Right lung (tissue), 10 donors: ENCODE results near the gene PRR4. TPM values are rescaled to one million over a fixed set of nuclear protein-coding genes. Genes with fewer than 3 reads are reported as not detected.

Experiments used
- DNase-seq, 2 donors: peaks; one replicate each; pipeline ENCODE4 v3.0.0-alpha.2; 2013
- long read RNA-seq, 8 donors: transcript quantifications; one replicate each; lab custom pipeline, GENCODE V29; 2026
- polyA plus RNA-seq, 5 donors: library from polyadenylated mRNA; unstranded; fragments of 120-200 nt; gene quantifications; one replicate each; pipeline versions ENCODE4 v1.2.1 to v1.2.3, GENCODE V29; 2013; ENCODE audit warnings: inconsistent platforms in 1 of 5, low replicate concordance in 1 of 5; ENCODE audit not compliant: insufficient read length in 5 of 5, insufficient read depth in 1 of 5

Gene PRR4, protein sequence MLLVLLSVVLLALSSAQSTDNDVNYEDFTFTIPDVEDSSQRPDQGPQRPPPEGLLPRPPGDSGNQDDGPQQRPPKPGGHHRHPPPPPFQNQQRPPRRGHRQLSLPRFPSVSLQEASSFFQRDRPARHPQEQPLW
- polyA plus RNA-seq: 10 to 100 TPM in 3 of 5 donors, 1 to 10 TPM in 2; 7.2 to 16.9 (median 11.4) TPM
- long read RNA-seq, donor 1: 0 reads
- long read RNA-seq, donor 2, partial matches to known transcripts: 0 of 1 reads
- long read RNA-seq, donor 2, other reads (novel, unspliced or antisense): 0 of 1 reads
- long read RNA-seq, donor 3, partial matches to known transcripts: 0 of 1 reads
- long read RNA-seq, donor 3, other reads (novel, unspliced or antisense): 0 of 1 reads
- long read RNA-seq, donor 4: 0 reads
- long read RNA-seq, donor 5: 0 reads
- long read RNA-seq, donor 6: 0 reads
- long read RNA-seq, donor 7: 0 reads
- long read RNA-seq, donor 8: 0 reads

DNA sequence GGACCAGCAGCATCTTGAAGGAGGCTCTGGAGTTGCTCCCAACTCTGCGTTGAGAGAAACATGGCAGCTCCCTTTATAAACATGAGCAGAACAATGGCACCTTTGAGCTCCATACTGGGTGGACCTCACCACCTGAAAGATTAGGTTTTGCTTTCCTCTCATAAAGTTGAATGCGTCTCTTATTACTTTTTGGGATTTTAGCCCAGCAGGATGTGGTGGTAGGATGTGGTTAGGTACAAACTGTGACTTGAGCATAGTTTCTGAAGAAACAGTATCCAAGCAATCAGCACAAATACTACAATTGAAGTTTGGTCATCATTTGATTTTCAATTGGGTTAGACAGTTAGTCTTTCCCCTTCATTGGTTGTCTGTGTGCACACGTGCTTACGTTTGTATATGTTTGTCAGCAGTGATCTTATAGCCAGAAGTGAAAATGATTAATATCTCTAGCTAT lies at the start of gene PRR4:
TSS of gene PRR4 (minus strand) at position 51 of the 454 bp plus-strand sequence. CDS start at position 13, 38 bp downstream.
- DNase-seq: no peak

DNA sequence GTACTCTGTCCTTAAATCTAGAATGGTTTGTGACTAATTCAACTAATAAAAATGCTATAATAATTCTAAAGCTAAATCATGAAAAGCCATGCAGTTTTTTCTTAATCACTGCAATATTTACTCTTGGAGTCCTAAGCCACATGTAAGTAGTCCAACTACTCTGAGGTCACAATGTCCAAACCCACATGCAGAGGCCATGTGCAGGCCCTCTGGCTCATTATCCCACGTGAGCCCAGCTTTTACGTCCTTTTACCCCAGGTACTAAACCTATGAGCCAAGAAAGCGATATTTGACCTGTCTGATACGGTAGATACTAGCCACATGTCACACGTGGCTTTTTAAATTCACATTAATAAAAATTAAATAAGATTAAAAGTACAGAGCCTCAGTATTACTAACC lies 47.6 kb upstream of the PRR4 start:
- no peak for DNase-seq

DNA sequence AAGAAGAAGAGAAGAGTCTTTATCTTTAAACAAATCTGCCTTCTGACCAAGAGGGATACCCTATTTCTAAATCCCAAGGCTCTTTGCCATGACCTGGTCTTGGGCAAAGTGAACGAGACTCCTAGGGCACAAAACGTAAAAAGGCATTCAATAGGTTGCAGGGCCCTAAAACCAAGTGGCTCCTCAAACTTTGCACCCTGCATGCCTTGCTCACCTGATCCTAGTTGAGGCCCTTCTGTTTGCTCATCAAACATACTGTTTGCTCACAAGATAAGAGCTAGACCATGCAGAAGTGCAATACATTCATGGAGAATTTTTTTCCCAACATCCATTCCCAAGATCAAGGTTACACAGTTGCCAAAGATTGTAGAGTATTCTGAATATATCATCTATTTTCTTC lies 42.7 kb upstream of the PRR4 start:
- no peak for DNase-seq

DNA sequence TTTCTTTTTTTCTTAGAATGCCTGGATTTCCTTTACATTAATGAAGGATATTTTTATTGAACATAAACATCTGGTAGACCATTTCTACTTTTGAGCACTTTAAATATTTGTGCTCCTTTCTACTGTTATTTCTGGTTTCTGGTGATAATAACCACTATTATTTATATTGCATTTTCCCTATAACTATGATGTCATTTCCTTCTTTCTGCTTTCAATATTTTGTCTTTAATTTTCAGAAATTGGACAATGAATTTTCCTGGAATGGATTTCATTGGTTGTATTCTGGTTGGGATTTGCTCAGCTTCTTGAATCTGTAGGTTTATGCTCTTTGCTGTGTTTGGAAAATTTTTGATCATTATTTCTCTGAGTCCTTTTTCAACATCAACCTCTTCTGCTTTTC lies 40.0 kb upstream of the PRR4 start:
- no peak for DNase-seq

DNA sequence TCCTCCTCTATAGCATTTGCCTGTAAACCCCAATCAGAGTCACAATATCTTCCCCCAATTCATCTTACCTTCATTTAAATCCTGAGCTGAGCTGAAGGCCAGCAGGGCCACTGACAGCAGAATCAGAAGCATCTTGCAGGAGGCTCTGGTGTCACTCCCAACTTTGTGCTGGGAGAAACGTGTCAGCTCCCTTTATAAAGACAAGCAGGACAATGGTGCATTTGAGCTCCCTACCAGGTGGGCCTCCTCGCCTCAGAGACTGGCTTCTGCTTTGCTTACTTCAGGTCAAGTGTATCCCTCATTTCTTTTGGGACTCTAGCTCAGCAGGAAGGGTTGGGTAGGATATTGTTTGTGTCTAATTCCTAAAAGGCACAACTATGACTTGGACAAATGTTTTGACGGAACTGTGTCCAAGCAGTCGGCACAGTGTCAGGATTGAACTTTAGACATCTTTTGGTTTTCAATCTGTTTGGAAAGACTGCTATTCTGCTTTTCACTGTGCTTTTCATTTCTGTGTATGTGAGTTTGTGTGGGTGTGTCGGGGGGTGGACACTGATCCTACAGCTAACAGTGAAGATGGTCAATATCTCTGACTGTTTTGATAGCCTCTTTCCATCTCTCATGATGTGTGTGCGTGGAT lies 34.9 kb upstream of the PRR4 start, which contains the start of gene PRH1:
TSS of gene PRH1 (minus strand) at position 170 of the 640 bp plus-strand sequence. CDS start at position 132, 38 bp downstream.
- DNase-seq: no peak

DNA sequence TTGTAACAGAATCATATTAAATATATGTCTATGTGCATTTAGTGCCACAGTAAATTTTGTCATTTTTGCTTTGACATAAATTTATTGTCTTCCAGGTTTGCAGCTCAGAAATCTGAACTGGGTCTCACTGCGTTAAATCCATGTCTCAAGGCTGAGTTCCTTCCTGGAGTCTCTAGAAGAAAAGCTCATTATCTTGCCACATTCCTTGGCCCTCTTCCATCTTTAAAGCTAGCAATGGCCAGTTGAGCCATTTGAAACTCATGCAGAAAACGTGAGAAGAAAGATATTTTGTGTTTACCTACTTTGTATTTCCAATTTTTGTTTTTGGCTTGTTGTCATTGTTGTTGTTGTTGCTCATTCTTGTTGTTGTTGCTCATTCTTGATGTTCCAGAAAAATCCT lies 24.1 kb upstream of the PRR4 start:
- peak in 1 of 2 donors; percentile 16 for DNase-seq

DNA sequence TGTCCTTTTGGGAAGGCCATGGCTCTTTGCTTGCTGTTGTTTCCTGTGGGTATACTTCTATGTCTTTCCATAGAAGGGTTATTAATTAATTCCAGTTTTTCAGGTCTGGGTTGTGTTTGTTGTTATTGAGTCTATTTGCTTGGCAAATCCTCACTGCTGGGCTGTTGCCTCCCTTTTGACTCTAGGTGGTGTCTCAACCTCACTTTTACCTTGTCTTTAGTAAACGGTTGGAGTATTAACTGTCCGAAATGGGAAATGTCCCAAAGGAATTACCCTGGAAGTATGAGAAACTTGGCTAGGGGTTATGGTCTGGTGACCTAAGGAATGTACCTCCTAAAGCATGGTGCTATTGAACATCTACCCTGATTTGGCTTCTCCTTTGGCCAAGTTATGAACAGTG lies 18.1 kb upstream of the PRR4 start:
- no peak for DNase-seq

DNA sequence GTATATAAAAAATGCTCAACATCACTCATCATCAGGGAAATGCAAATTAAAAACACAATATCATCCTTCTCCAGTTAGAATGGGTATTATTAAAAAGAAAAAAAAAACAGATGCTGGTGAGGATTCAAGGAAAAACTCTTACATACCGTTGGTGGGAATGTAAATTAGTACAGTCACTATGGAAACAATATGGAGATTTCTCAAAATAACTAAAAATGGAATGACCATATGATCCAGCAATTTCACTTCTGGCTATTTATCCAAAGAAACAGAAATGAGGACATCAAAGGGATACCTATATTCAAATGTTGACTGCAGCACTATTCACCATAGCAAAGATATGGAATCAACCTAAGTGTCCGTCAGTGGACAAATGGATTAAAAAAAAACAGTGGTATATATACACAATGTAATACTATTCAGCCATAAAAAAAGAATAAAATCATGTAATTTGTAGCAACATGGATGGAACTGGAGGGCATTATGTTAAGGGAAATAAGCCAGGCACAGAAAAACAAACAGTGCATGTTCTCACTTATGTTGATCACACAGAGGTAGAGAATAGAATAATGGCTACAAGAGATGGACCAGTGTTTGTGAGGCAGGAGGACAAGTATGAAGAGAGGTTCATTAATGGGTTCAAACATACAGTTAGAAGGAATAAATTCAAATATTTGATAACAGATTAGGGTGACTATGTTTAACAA lies 14.4 kb upstream of the PRR4 start:
- DNase-seq: no peak

DNA sequence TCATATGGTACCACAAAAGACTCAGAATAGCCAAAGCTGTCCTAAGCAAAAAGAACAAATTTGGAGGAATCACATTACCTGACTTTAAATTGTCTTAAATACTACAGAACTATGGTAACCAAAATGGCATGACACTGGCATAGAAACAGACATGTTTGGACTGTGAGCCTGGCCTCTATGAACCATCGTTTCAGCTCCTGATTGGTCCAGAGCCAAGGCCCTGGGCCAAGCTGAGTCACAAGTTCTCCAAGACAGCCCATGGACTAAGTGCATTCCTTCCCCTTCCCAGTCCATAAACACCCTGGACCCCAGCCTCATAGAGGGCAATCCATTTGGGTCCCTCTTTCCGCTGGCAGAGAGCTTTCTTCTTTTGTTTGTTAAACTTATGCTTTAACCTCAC lies 12.1 kb upstream of the PRR4 start:
- DNase-seq: no peak

DNA sequence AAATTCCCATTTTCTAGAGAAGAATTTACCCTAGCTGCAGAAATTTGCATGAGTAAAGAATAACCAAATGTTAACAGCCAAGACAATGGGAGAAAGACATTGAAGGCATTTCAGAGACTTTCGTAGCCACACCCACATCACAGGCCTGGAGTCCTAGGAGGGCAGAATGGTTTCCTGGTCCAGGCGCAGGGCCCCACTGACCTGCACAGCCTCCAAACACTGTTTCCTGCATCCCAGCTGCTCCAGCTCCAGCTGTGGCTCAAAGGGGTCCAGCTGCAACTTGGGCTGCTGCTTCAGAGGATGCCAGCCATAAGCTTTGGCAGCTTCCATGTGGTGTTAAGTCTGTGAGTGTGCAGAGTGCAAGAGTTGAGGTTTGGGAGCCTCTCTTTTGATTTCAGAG lies 6.5 kb upstream of the PRR4 start:
- no peak for DNase-seq

DNA sequence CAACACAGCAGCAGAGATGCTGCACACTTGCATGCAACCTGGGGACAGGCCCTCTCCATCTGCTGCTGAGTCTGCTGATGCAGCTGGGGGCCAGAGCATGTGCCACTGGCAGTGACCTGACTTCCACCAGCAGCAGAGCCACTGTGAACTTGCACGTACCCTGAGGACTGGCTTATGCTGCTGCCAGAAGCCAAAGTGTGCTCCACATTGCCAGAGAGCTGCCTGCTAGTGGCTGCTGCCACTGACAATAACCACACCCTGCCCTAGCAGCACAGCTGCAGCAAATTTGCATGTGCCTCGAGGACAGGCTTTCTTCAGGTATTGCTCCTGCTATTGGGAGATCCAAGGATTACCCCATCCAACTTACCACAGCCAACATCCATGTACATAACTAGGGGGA lies 4.5 kb upstream of the PRR4 start:
- no peak for DNase-seq

DNA sequence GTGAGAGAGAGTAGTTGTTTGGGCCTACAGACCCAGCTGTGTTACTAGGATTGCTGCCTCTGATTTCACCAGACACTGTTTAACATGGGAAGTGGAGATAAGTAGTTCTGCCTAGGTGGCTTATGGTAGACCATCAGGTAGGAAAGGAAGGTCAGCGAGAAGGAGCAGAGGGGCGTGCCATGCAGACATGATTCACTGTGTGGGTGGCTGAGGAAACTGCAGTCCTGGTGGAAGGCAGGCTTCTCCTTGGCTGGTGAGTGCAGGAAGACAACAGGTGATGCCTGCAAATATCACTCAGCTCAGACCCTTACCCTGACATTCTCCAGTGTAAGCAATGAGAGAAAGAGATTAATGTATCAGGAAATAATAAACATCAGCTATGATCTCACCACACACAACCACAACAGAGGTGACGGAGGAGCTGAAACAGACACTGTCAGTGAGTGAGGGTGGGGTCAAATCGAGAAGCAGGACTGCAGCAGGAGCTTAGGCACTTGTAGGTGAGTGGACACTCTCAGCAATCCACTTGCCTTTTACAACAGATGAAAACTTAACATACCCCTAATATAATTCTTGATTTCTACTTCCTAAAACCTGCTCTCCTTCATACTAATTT lies 2.1 kb upstream of the PRR4 start:
- DNase-seq: no peak

DNA sequence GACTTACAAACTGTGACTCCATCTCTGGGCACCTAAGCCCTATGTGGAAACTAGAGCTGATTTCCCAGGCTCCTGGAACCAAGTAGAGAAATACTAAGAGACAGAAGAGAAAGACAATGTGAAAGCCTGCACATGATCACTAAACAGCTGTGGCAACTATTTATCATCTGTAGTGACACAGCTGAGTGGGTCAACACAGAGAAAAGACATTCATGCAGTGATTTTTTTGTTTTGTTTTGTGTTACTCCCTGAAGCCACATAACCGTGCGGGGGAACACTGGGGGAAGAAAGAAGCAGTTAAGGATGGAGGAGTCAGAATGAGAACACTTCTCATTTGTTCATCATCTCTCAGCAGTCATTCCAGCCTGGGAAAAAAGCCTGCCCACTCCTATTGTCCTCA lies 1.5 kb downstream of the PRR4 start:
- no peak for DNase-seq

DNA sequence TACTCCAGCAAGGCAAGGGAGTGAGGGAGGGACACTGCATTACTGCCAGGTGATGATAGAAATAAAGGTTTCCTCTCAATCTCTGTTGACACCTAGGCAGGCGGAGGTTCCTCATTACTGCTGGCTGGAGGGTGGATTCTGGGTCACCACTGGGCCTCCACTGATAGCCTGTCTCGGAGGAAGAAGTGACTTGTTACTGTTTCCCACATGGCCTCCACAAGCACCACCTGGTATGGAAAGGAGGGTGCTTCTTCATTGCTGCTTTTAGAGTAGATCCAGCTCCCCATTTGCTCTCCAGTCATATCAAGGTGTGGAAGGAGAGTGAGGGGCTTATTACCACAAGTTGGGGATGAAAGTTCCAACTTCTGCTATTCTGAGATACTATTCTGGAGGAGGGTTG lies 6.4 kb downstream of the PRR4 start:
- no peak for DNase-seq

DNA sequence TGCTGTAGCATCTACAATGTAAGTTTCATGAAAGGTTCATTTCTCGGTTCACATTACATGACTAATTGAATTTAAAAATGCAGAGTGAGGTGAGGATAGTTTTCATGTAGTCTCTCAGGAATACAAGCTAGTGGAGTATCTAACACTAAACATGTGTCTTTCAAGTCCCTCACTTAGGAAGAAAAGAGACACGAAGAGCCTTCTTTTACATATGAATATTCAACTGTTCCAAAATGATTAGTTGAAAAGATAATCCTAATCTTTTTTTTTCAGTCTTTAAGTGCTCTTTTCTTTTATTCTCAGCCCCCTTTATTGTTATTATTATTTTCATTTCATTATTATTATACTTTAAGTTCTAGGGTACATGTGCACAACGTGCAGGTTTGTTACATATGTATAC lies 10.8 kb downstream of the PRR4 start:
- no peak for DNase-seq

DNA sequence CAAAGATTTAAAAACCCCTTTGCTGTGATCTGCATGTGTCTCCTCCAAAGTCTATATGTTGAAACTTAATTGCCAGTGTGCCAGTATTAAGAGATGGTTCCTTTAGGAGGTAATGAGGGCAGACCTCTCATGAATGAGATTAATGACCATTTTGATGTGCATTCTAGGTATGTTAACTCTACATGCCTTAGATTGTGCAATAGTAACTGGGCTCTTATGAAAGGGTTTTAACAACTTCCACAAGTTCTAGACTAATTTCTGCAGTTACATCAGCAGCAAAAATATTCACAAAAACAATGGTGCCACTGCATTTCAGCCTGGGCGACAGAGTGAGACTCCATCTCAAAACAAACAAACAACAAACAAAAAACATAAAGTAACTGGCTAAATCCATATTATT lies 19.3 kb downstream of the PRR4 start:
- DNase-seq: no peak

DNA sequence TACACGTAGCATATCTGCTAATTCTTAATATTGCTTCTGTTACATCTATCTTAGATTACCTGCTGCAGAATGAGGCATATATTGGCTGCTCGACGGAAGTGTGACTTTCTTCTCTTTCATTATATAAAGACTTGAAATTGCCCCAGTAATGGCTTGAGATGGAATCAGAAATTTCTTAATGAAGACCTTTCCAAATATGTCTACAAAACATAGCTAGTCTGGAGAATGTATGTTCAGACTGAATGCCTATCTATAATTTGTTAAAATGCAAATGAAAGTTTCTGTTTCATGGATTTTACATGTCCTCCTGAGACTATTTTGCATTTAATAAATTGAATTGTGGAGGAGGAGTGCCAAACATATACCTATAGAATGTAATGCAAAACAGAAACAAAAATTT lies 23.0 kb downstream of the PRR4 start, which contains the start of gene TAS2R10:
TSS of gene TAS2R10 (minus strand) at position 101 of the 400 bp plus-strand sequence. CDS start at position 12, 89 bp downstream.
- no peak for DNase-seq

DNA sequence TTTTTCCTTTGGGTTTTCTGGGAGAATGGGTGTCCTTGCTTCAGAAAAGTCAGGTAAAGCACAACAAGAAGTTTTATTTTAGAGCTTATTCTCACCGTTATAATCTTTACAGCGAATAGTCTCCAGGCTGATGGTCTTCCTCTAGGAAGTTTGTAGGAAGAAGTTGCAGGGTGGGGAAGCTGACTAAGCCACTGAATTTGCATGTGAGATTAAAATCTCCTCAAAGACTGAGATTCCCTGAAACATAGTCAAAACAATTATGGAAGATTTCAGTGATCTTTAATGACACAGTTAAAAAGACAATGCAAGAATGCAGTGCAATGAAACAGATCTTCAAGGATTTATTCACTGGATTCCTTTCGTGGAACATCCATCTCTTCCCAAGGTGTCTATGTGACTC lies 24.3 kb downstream of the PRR4 start:
- DNase-seq: no peak

DNA sequence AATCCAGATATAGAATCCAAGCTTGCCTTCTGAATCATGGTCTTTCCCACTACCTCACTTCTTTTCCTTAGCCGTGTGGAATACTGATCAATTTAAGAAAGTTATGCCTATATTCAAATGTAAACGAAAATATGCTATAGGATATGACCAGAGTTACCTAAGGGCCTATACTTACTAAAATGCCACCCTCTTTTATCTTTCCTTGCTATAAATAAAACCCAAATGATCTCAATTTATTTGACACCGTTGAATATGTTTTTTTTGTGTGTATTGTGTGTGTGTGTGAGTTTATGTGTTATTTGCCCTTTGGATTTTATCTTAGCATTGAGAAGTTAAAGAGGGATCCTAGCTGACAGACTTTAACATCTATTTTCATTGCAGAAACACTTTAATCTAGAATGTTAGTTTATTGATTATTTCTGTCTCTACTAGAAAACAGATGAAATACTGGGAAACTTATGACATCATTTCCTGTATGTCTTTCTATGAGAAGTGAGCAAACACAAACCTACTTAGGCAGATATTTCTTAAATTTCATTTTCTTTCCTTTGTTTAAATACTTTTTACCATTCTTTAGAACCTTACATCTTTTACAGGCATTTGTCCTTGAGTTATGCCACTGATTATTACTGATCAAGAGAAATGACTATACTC lies 37.3 kb downstream of the PRR4 start:
- DNase-seq: no peak

DNA sequence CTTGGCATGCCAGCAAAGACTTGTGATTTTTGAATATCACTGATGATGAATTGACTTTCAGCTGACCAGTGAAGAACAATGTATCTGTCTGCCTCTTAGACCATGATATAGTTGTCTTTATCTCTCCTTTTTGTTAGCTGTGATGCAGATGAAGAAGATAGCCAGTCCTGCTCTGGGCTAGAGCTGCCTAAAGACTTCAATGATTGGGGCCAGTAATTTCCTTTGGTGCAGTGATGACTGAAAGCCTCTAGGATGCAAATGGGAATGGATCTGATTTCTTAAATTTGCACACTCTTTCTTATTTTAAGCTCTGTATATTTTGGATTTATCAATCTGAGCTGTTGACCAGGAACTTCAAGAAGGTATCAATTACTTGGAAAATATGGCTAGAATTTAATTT lies 39.2 kb downstream of the PRR4 start, which contains the start of gene TAS2R9:
TSS of gene TAS2R9 (minus strand) at position 101 of the 400 bp plus-strand sequence. CDS start at position 8, 93 bp downstream.
- DNase-seq: no peak

DNA sequence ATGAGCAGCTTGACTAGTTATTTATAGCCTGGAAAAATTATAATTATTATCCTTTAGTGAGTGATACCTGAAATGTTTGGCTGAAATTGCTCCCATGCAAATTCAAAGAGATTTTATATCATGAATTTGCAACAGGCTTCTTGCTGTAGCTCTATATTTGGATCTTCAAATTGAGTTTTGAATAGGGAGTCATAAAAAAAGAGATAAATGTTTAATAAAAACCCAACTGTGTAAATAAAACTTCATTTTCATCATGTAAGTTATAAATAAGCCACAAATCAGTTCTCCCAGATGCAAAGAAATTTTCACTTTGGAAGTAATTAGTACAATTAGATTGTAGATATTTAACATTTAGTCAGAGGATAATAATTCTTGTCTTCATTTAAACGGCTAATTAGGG lies 42.1 kb downstream of the PRR4 start, which contains the start of gene TAS2R8:
TSS of gene TAS2R8 (minus strand) at position 101 of the 400 bp plus-strand sequence. CDS start 306 bp downstream, outside the sequence.
- no peak for DNase-seq
